ENCODE results near the gene GYS1. TPM values are rescaled to one million over a fixed set of nuclear protein-coding genes. Genes with fewer than 3 reads are reported as not detected.

The GYS1 gene
- total RNA-seq, 1 experiment from 2014 or later, result 38.6 TPM

- intact Hi-C loops (cut with micrococcal nuclease), result no loop called here
- H3K9ac ChIP-seq (ENCODE audit: low read length), result no peak overlapping the region
- H4K20me1 ChIP-seq (ENCODE audit: low read length), result no peaks in the 10 kb centered on the region
- H3K27ac ChIP-seq (ENCODE audit: low read length), result no peak overlapping the region
- no peaks in the 10 kb centered on the region for H3F3A ChIP-seq (ENCODE audit: low read length, unreplicated experiment)
- ATAC-seq (no peak), DNase-seq (no peak)
- no peaks in the 10 kb centered on the region for H3K9me3 ChIP-seq (ENCODE audit: low read length)
- no TSS peak for BruUV-seq (replicated peaks)
- H3K4me3 ChIP-seq (ENCODE audit: low read length), result no peak overlapping the region
- no peak overlapping the region for H3K4me2 ChIP-seq (ENCODE audit: low read length)
- no peaks in the 10 kb centered on the region for H3K27me3 ChIP-seq (ENCODE audit: low read length)
- POLR2A ChIA-PET (ENCODE audit: unreplicated experiment), result no interaction called here
- H3K9me2 ChIP-seq (replicated peaks; ENCODE audit: low read length), result no peaks in the 10 kb centered on the region
- H3K36me3 ChIP-seq (ENCODE audit: low read depth, low read length), result no peaks in the 10 kb centered on the region
- CTCF ChIA-PET, result no interaction called here
- no peak overlapping the region for H2AFZ ChIP-seq (ENCODE audit: low read length)
- H3K79me2 ChIP-seq (ENCODE audit: low read length), result no peaks in the 10 kb centered on the region
- TF ChIP-seq EZH2phosphoT487 (IDR thresholded peaks at IDR 0.05; ENCODE audit: borderline replicate concordance, low read length) (no peak), CTCF (conservative IDR thresholded peaks at IDR 0.05; ENCODE audit: low read depth, low read length) (no peak), EZH2 (IDR thresholded peaks at IDR 0.05; ENCODE audit: low read length, unreplicated experiment) (no peak)
- H3K4me1 ChIP-seq (ENCODE audit: insufficient read depth, low read length), result no peaks in the 10 kb centered on the region
Observed at GRCh38 chr19:48947258-48947542, 45.9 kb downstream of the GYS1 start.

- H4K20me1 ChIP-seq (ENCODE audit: low read length), result no peaks in the 10 kb centered on the region
- H3K4me1 ChIP-seq (ENCODE audit: insufficient read depth, low read length), result no peaks in the 10 kb centered on the region
- H3F3A ChIP-seq (ENCODE audit: low read length, unreplicated experiment), result no peaks in the 10 kb centered on the region
- TF ChIP-seq EZH2 (IDR thresholded peaks at IDR 0.05; ENCODE audit: low read length, unreplicated experiment) (no peak), EZH2phosphoT487 (IDR thresholded peaks at IDR 0.05; ENCODE audit: borderline replicate concordance, low read length) (no peak), CTCF (conservative IDR thresholded peaks at IDR 0.05; ENCODE audit: low read depth, low read length) (no peak)
- H3K4me3 ChIP-seq (ENCODE audit: low read length), result no peak overlapping the region
- no peaks in the 10 kb centered on the region for H3K27me3 ChIP-seq (ENCODE audit: low read length)
- ATAC-seq (no peak), DNase-seq (no peak)
- no peak overlapping the region for H3K27ac ChIP-seq (ENCODE audit: low read length)
- ChIA-PET CTCF (no interaction called here), POLR2A (ENCODE audit: unreplicated experiment) (no interaction called here)
- H3K9me2 ChIP-seq (replicated peaks; ENCODE audit: low read length), result no peaks in the 10 kb centered on the region
- intact Hi-C loops (cut with micrococcal nuclease), result no loop called here
- H3K9me3 ChIP-seq (ENCODE audit: low read length), result no peaks in the 10 kb centered on the region
- no peak overlapping the region for H3K4me2 ChIP-seq (ENCODE audit: low read length)
- BruUV-seq (replicated peaks), result no TSS peak
- no peaks in the 10 kb centered on the region for H3K36me3 ChIP-seq (ENCODE audit: low read depth, low read length)
- no peaks in the 10 kb centered on the region for H3K79me2 ChIP-seq (ENCODE audit: low read length)
- H2AFZ ChIP-seq (ENCODE audit: low read length), result no peak overlapping the region
- H3K9ac ChIP-seq (ENCODE audit: low read length), result no peak overlapping the region
Observed at GRCh38 chr19:48946463-48947257, 46.4 kb downstream of the GYS1 start.

DNA sequence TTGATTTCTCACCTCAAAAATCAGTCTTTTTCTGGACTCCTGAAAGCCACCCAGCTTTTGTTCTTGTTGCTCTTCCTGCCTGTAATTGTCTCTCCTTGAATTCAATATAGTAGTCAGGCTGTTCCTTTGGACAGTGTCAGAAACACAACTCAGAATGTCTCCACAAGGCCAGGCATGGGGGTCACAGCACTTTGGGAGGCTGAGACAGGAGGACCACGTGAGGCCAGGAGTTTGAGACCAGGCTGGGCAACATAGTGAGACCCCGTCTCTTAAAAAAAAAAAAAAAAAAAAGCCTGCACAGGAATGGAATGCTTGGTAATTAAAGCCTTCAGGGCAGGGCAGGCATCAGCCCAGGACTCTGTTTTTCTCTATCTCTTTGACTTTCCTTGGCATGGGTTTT is 47.3 kb downstream of the GYS1 start:
- DNase-seq (no peak), ATAC-seq (no peak)
- no peak overlapping the region for H3K4me2 ChIP-seq (ENCODE audit: low read length)
- H3K79me2 ChIP-seq (ENCODE audit: low read length), result no peaks in the 10 kb centered on the region
- H3K4me3 ChIP-seq (ENCODE audit: low read length), result no peak overlapping the region
- no peaks in the 10 kb centered on the region for H3K4me1 ChIP-seq (ENCODE audit: insufficient read depth, low read length)
- H3K36me3 ChIP-seq (ENCODE audit: low read depth, low read length), result no peaks in the 10 kb centered on the region
- H3F3A ChIP-seq (ENCODE audit: low read length, unreplicated experiment), result no peaks in the 10 kb centered on the region
- H4K20me1 ChIP-seq (ENCODE audit: low read length), result no peaks in the 10 kb centered on the region
- H3K9ac ChIP-seq (ENCODE audit: low read length), result no peak overlapping the region
- ChIA-PET POLR2A (ENCODE audit: unreplicated experiment) (no interaction called here), CTCF (no interaction called here)
- H3K9me2 ChIP-seq (replicated peaks; ENCODE audit: low read length), result no peaks in the 10 kb centered on the region
- no peak overlapping the region for H3K27ac ChIP-seq (ENCODE audit: low read length)
- TF ChIP-seq EZH2 (IDR thresholded peaks at IDR 0.05; ENCODE audit: low read length, unreplicated experiment) (no peak), EZH2phosphoT487 (IDR thresholded peaks at IDR 0.05; ENCODE audit: borderline replicate concordance, low read length) (no peak), CTCF (conservative IDR thresholded peaks at IDR 0.05; ENCODE audit: low read depth, low read length) (no peak)
- BruUV-seq (replicated peaks), result no TSS peak
- no peaks in the 10 kb centered on the region for H3K9me3 ChIP-seq (ENCODE audit: low read length)
- intact Hi-C loops (cut with micrococcal nuclease), result no loop called here
- no peaks in the 10 kb centered on the region for H3K27me3 ChIP-seq (ENCODE audit: low read length)
- no peak overlapping the region for H2AFZ ChIP-seq (ENCODE audit: low read length)

Data from PC-3 (cell line).